Breast epithelium (tissue), 4 donors: ENCODE data around the gene ASAP3. TPM values are rescaled to one million over a fixed set of nuclear protein-coding genes. Genes with fewer than 3 reads are reported as not detected.

ENCODE experiments used
- DNase-seq, 2 donors: peaks; one replicate each; pipeline ENCODE4 v3.0.0-alpha.2; 2019; ENCODE audit warnings: low spot score in 2 of 2
- H3K27ac ChIP-seq, 2 donors: fragments of 200-600 bp; sonication (generic) in 1 of 2; one replicate each; pipeline ENCODE4 v1.5.1; 2016 to 2019; ENCODE audit warnings: mild to moderate bottlenecking in 1 of 2
- H3K27me3 ChIP-seq, 2 donors: fragments of 200-600 bp; sonication (generic) in 1 of 2; one replicate each; pipeline versions ENCODE4 v1.5.1 to v1.6.0; 2017 to 2019; ENCODE audit warnings: control low read depth in 1 of 2, mild to moderate bottlenecking in 1 of 2
- H3K36me3 ChIP-seq: fragments of 200-600 bp; one replicate; pipeline ENCODE4 v1.5.1; 2019
- H3K4me1 ChIP-seq, 2 donors: fragments of 200-600 bp; sonication (generic); one replicate each; pipeline ENCODE4 v1.5.1; 2016 to 2019; ENCODE audit warnings: control low read depth in 1 of 2
- H3K4me3 ChIP-seq, 3 donors: fragments of 200-600 bp; sonication (generic); 1 replicate in 2 of 3; 2 replicates in 1 of 3; pipeline ENCODE4 v1.5.1; 2016 to 2019; ENCODE audit warnings: mild to moderate bottlenecking in 3 of 3, moderate library complexity in 2 of 3
- H3K9me3 ChIP-seq, 2 donors: fragments of 200-600 bp; sonication (generic) in 1 of 2; one replicate each; pipeline ENCODE4 v1.5.1; 2016 to 2019; ENCODE audit warnings: control low read depth in 1 of 2
- CTCF ChIP-seq, 3 donors: fragments of 450-650 bp; IDR thresholded peaks; one replicate each; pipeline ENCODE4 v1.5.1; 2016 to 2017; ENCODE audit warnings: antibody characterized with exemption in 3 of 3, mild to moderate bottlenecking in 3 of 3, moderate library complexity in 3 of 3
- POLR2A ChIP-seq: fragments of 450-650 bp; IDR thresholded peaks from one replicate; pipeline ENCODE4 v1.6.1; 2016; ENCODE audit warnings: antibody characterized with exemption, mild to moderate bottlenecking, moderate library complexity
- POLR2AphosphoS5 ChIP-seq, 3 donors: sonication (generic); formaldehyde crosslinking; IDR thresholded peaks; one replicate each; pipeline ENCODE4 v1.6.1; 2017; ENCODE audit warnings: antibody characterized with exemption in 3 of 3
- intact Hi-C: fragments of 100-400 bp; cut with DNase I; formaldehyde crosslinking; loops from one replicate; pipeline ENCODE4 v1.15.1; 2023; ENCODE audit warnings: low total_unique reads
- total RNA-seq, 3 donors: library from RNA; depleted of rRNA; stranded (reverse); fragments of >200 nt; gene quantifications; one replicate each; pipeline ENCODE4 v1.1.0, GENCODE V29; 2016

Gene ASAP3
- total RNA-seq, 3 donors from 2014 or later = 47.7 to 61.6 (median 54.9) TPM

DNA sequence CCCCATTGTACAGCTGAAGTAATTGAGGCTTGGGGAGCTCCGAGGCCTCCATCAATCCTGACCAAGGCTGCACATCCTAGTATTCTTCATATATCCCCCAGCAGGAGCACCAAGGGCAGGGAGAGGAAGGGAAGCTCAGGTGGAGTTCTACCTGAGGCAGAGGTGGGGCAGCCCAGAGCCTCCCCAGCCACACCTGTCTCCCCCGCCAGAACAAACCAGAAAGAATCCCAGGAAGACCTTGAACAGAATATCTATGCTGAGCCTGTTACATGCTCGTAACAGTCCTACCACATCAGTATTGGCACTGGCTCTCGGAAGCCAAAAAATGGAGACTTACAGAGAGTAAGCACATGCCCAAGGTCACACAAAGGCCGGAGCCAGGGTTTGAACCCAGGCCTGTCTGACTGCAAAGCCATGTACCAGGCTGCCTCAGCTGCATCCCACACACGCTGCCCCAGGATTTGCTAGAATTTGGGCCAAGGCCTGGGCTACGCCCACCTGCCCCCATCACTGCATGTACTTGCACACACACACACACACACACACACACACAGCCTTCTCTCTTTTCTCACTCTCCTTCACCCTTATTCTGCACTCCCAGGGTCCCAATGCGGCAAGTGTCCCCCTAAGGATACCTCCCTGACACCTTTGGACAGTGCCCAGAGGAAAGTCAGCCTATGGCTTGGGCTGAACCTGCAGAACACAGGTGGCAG, 42.5 kb upstream of the ASAP3 start:
- H3K27me3 ChIP-seq = no peaks in the 10 kb centered on the region
- peaks cover 16% of the 10 kb centered on the region in 2 donors for H3K4me1 ChIP-seq
- TF ChIP-seq POLR2A = no peak
- no peak for TF ChIP-seq CTCF (IDR thresholded peaks at IDR 0.05)
- TF ChIP-seq POLR2AphosphoS5 (IDR thresholded peaks at IDR 0.05) = no peak
- intact Hi-C loops = no loop called here
- H3K4me3 ChIP-seq = no peak overlapping the region
- no peaks in the 10 kb centered on the region for H3K36me3 ChIP-seq
- DNase-seq = no peak
- no peak overlapping the region for H3K27ac ChIP-seq
- H3K9me3 ChIP-seq = no peaks in the 10 kb centered on the region

GRCh38 chr1:23525558-23526250, 41.7 kb upstream of the ASAP3 start:
- no peak overlapping the region for H3K27ac ChIP-seq
- H3K9me3 ChIP-seq = no peaks in the 10 kb centered on the region
- intact Hi-C loops = no loop called here
- H3K27me3 ChIP-seq = no peaks in the 10 kb centered on the region
- no peak overlapping the region for H3K4me3 ChIP-seq
- peaks cover 13% of the 10 kb centered on the region in 2 donors for H3K4me1 ChIP-seq
- no peaks in the 10 kb centered on the region for H3K36me3 ChIP-seq
- DNase-seq = no peak
- TF ChIP-seq POLR2A (no peak), POLR2AphosphoS5 (IDR thresholded peaks at IDR 0.05) (no peak), CTCF (IDR thresholded peaks at IDR 0.05) (no peak)

DNA sequence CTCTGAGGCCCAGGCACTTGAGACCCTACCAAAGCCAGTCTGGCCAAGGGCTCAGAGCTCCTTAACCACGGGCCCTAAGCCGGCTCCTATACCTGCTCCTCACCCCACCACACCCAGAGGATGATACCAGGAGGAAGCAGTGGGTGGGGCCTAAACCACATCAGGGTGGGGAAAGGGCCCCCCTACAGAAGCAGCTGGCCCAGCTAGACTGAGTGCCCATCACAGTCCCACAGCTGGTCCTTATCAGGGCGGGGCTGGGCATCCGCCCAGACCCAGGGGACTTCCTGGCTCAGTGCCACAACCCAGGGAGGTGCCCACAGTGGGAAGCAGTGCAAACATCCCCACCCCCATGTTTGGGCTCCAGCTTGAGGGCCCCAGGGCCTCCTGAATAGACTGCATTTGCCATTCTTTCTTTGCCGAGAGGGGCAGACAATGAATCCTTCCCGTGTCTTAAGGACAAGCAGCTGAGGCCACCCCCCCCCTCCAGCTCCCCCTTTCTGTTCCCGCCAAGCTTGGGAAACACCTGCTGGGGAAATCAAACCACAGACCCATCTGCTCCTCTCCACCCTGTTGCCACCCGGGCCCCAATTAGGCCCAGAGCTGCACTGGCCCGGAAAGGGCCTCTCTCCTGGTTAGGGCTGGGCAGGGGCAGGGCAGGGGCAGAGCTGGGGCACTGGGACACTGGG, 40.9 kb upstream of the ASAP3 start:
- H3K4me3 ChIP-seq = no peak overlapping the region
- intact Hi-C loops = no loop called here
- H3K27me3 ChIP-seq = no peaks in the 10 kb centered on the region
- TF ChIP-seq POLR2AphosphoS5 (IDR thresholded peaks at IDR 0.05) = no peak
- no peak for TF ChIP-seq POLR2A
- no peak for TF ChIP-seq CTCF (IDR thresholded peaks at IDR 0.05)
- no peaks in the 10 kb centered on the region for H3K9me3 ChIP-seq
- no peak for DNase-seq
- no peaks in the 10 kb centered on the region for H3K36me3 ChIP-seq
- H3K27ac ChIP-seq = no peak overlapping the region
- peaks cover 7 to 10% of the 10 kb centered on the region in 2 donors for H3K4me1 ChIP-seq

- H3K27ac ChIP-seq = no peak overlapping the region
Observed at GRCh38 chr1:23524163-23524562, 40.2 kb upstream of the ASAP3 start.

More at GRCh38 chr1:23524163-23524562, 40.2 kb upstream of the ASAP3 start:
- H3K27me3 ChIP-seq = no peaks in the 10 kb centered on the region
- intact Hi-C loops = no loop called here
- no peak for DNase-seq
- peaks cover 7 to 10% of the 10 kb centered on the region in 2 donors for H3K4me1 ChIP-seq
- TF ChIP-seq CTCF (IDR thresholded peaks at IDR 0.05) = no peak
- TF ChIP-seq POLR2AphosphoS5 (IDR thresholded peaks at IDR 0.05) = no peak
- no peaks in the 10 kb centered on the region for H3K36me3 ChIP-seq
- no peak overlapping the region for H3K4me3 ChIP-seq
- H3K9me3 ChIP-seq = no peaks in the 10 kb centered on the region
